K562 (cell line): ENCODE data around the gene TOM1L2. TPM values are rescaled to one million over a fixed set of nuclear protein-coding genes. Genes with fewer than 3 reads are reported as not detected.

Experiments used
- ATAC-seq: fragments of 200-7000 bp; cut with Tn5 transposase; 3 replicates; pipeline ENCODE4 v1.9.1; 2020; ENCODE audit warnings: moderate library complexity
- BruUV-seq: library from RNA; stranded (reverse); fragments of 400-500 nt; replicated peaks from 2 replicates; lab custom pipeline; 2021; lab: Mats Ljungman, UMichigan
- CTCF ChIA-PET: fragments of 300-600 bp; formaldehyde crosslinking; extraction: SDS; loops from one replicate; lab custom pipeline; 2021; ENCODE audit warnings: low intra/inter-chr PET ratio; lab: Yijun Ruan, JAX
- POLR2A ChIA-PET: fragments of 300-600, 350-650 bp; sonication (Branson Sonifier 250); formaldehyde crosslinking; extraction: SDS; loops from one replicate; lab custom pipeline; 2021; ENCODE audit warnings: antibody characterized with exemption, inconsistent platforms; lab: Yijun Ruan, JAX
- DNase-seq, 4 experiments: peaks; one replicate each; pipeline versions ENCODE4 v3.0.0 to v3.0.0-alpha.2; 2011 to 2018; ENCODE audit warnings: low spot score in 3 of 4, mixed read lengths in 3 of 4; ENCODE audit errors: extremely low read depth in 1 of 4
- FAIRE-seq: peaks from 2 replicates; lab custom pipeline; 2011; peaks lifted over from hg19 to GRCh38; lab: Jason Lieb, UNC
- H2AFZ ChIP-seq: 2 replicates; pipeline ENCODE4 v1.6.0; 2011; ENCODE audit warnings: low read depth, low read length, control low read depth, inconsistent platforms
- H3K27ac ChIP-seq: fragments of 200-600 bp; 3 replicates; pipeline ENCODE4 v1.8.0; 2011; ENCODE audit warnings: low read depth, mild to moderate bottlenecking, control low read depth, inconsistent platforms, low read length, moderate library complexity, mixed read lengths; ENCODE audit errors: extremely low read depth
- H3K27me3 ChIP-seq, 2 experiments: fragments of 300-600 bp in 1 of 2; 2 replicates in 1 of 2; 3 replicates in 1 of 2; pipeline versions ENCODE4 v1.6.0 to v1.8.0; 2011; ENCODE audit warnings: inconsistent platforms in 2 of 2, low read length in 2 of 2, mild to moderate bottlenecking in 1 of 2, mixed read lengths in 1 of 2, moderate library complexity in 1 of 2; ENCODE audit not compliant: control insufficient read depth in 2 of 2, insufficient read depth in 2 of 2
- H3K36me3 ChIP-seq: fragments of 300-600 bp; 3 replicates; pipeline ENCODE4 v1.8.0; 2011; ENCODE audit warnings: mild to moderate bottlenecking, low read length, inconsistent platforms; ENCODE audit not compliant: control insufficient read depth, insufficient read depth
- H3K4me1 ChIP-seq, 2 experiments: fragments of 200-600 bp in 1 of 2; replicated peaks in 1 of 2; 2 replicates in 1 of 2; 3 replicates in 1 of 2; pipeline versions ENCODE4 v1.5.1 to v1.8.0; 2011; ENCODE audit warnings: inconsistent platforms in 2 of 2, low read length in 2 of 2, mild to moderate bottlenecking in 1 of 2, mixed read lengths in 1 of 2, moderate library complexity in 1 of 2; ENCODE audit not compliant: control insufficient read depth in 2 of 2, insufficient read depth in 2 of 2
- H3K4me2 ChIP-seq: 2 replicates; pipeline ENCODE4 v1.6.1; 2011; ENCODE audit warnings: low read length, control low read depth, inconsistent platforms, mixed read lengths; ENCODE audit not compliant: insufficient read depth
- H3K4me3 ChIP-seq: fragments of 200-600 bp; sonication (generic), shearing (Covaris generic); 2 replicates; pipeline ENCODE4 v1.5.1; 2016; ENCODE audit warnings: control low read depth, inconsistent platforms
- H3K79me2 ChIP-seq: fragments of 200-600 bp; 3 replicates; pipeline ENCODE4 v1.8.0; 2011; ENCODE audit warnings: low read length, inconsistent platforms; ENCODE audit not compliant: control insufficient read depth, insufficient read depth
- H3K9ac ChIP-seq, 2 experiments: 2 replicates each; pipeline versions ENCODE4 v1.6.0 to v1.6.1; 2011; ENCODE audit warnings: low read depth in 2 of 2, low read length in 2 of 2, control low read depth in 1 of 2, inconsistent platforms in 1 of 2, mild to moderate bottlenecking in 1 of 2, mixed read lengths in 1 of 2; ENCODE audit not compliant: insufficient read depth in 1 of 2
- H3K9me1 ChIP-seq: one replicate; pipeline ENCODE4 v1.6.0; 2011; ENCODE audit warnings: inconsistent platforms, mild to moderate bottlenecking, low read length, moderate library complexity; ENCODE audit not compliant: control insufficient read depth, insufficient read depth
- H3K9me3 ChIP-seq: replicated peaks from 2 replicates; pipeline ENCODE4 v1.5.1; 2011; ENCODE audit warnings: low read depth, low read length, inconsistent platforms; ENCODE audit not compliant: control insufficient read depth, insufficient read depth
- H4K20me1 ChIP-seq: replicated peaks from 2 replicates; pipeline ENCODE4 v1.6.1; 2011; ENCODE audit warnings: low read length, inconsistent platforms, mixed read lengths; ENCODE audit not compliant: control insufficient read depth, insufficient read depth
- BCLAF1 ChIP-seq, 2 experiments: fragments of 450-650 bp in 1 of 2; IDR thresholded peaks; 2 replicates each; pipeline ENCODE4 v1.6.1; 2011 to 2017; ENCODE audit warnings: low read depth in 2 of 2, antibody characterized with exemption in 1 of 2, borderline replicate concordance in 1 of 2, low read length in 1 of 2, mild to moderate bottlenecking in 1 of 2, mixed read lengths in 1 of 2; ENCODE audit not compliant: control insufficient read depth in 1 of 2
- FOXP1 ChIP-seq: sonication (generic); formaldehyde crosslinking; IDR thresholded peaks from 2 replicates; pipeline ENCODE4 v1.8.0; 2022; ENCODE audit warnings: mild to moderate bottlenecking, missing genetic modification reagents
- GTF3C2 ChIP-seq: IDR thresholded peaks from 3 replicates; pipeline ENCODE4 v1.6.1; 2011; ENCODE audit warnings: borderline replicate concordance, mild to moderate bottlenecking, moderate library complexity; ENCODE audit not compliant: insufficient read length; ENCODE audit errors: extremely low read depth
- HNRNPLL ChIP-seq: fragments of 200-400 bp; formaldehyde crosslinking; IDR thresholded peaks from 2 replicates; pipeline ENCODE4 v1.6.1; 2017; ENCODE audit warnings: low read length, low read depth, mild to moderate bottlenecking; ENCODE audit not compliant: poor library complexity, severe bottlenecking
- KDM5B ChIP-seq: fragments of 200-600 bp; sonication (generic); IDR thresholded peaks from 2 replicates; pipeline ENCODE4 v1.6.1; 2012; ENCODE audit warnings: low read depth, mild to moderate bottlenecking, moderate library complexity, low read length, control low read depth, inconsistent platforms; ENCODE audit not compliant: insufficient replicate concordance
- RAD51 ChIP-seq: fragments of 450-650 bp; IDR thresholded peaks from 2 replicates; pipeline ENCODE4 v1.7.1; 2016; ENCODE audit warnings: low read depth, mild to moderate bottlenecking, borderline replicate concordance
- RBM15 ChIP-seq: fragments of 200-400 bp; formaldehyde crosslinking; IDR thresholded peaks from 2 replicates; pipeline ENCODE4 v1.6.1; 2018; ENCODE audit warnings: mild to moderate bottlenecking, low read length, moderate library complexity; ENCODE audit not compliant: insufficient read depth
- RNF219 ChIP-seq: fragments of 250-450 bp; sonication (Bioruptor Pico); IDR thresholded peaks from 2 replicates; pipeline ENCODE4 v1.5.0; 2022; ENCODE audit warnings: mild to moderate bottlenecking
- SOX6 ChIP-seq: fragments of 450-650 bp; IDR thresholded peaks from 2 replicates; pipeline ENCODE4 v1.6.1; 2014; ENCODE audit warnings: mild to moderate bottlenecking
- YBX1 ChIP-seq: fragments of 450-650 bp; IDR thresholded peaks from 2 replicates; pipeline ENCODE4 v1.7.1; 2016; ENCODE audit warnings: mild to moderate bottlenecking
- ZNF639 ChIP-seq, 2 experiments: fragments of 200-800 bp in 1 of 2; sonication (Bioruptor generic) in 1 of 2; sonication (generic) in 1 of 2; formaldehyde crosslinking in 1 of 2; IDR thresholded peaks in 1 of 2; conservative IDR thresholded peaks in 1 of 2; 2 replicates each; pipeline versions ENCODE4 v1.5.0 to v1.6.1; 2016 to 2020; ENCODE audit warnings: missing compliant biosample characterization in 1 of 2, missing genetic modification characterization in 1 of 2, missing genetic modification reagents in 1 of 2
- WGBS: fragments of 100-300 bp; shearing (Covaris generic); methylation state at CpG from one replicate; pipeline ENCODE4 v1.1.6; 2016; ENCODE audit warnings: low coverage, mixed read lengths; ENCODE audit not compliant: insufficient coverage; ENCODE audit errors: missing lambda C conversion rate; 5-methylcytosine and 5-hydroxymethylcytosine counted together
- in situ Hi-C: fragments of 300-500 bp; cut with MboI; formaldehyde crosslinking; loops from 4 replicates; pipeline ENCODE4 v1.15.0; 2018; ENCODE audit warnings: inconsistent platforms, mixed read lengths
- intact Hi-C: fragments of 100-400 bp; cut with micrococcal nuclease; formaldehyde crosslinking; loops from 2 replicates; pipeline ENCODE4 v1.14.2; 2022
- polyA plus RNA-seq, 8 experiments: library from polyadenylated mRNA; depleted of rRNA in 4 of 8; stranded (reverse) in 5 of 8; unstranded in 3 of 8; fragments of >200 nt; fragmentation: Nextera tagmentation in 2 of 8; fragmentation: Illumina TruSeq in 1 of 8; extraction: Ambion mirVana in 2 of 8; extraction: Trizol in 1 of 8; gene quantifications; 2 replicates each; pipeline versions ENCODE4 v1.2.1 to v1.2.3, GENCODE V29; 2011 to 2014; ENCODE audit warnings: inconsistent platforms in 1 of 8, missing spikeins in 1 of 8
- total RNA-seq, 7 experiments: library from RNA; depleted of rRNA in 6 of 7; stranded (reverse); fragments of >200 nt in 6 of 7; fragmentation: Illumina TruSeq in 2 of 7; extraction: Trizol in 2 of 7; gene quantifications; 2 replicates each; pipeline versions ENCODE4 v1.2.1 to v1.2.3, GENCODE V29; 2011 to 2021; ENCODE audit warnings: low replicate concordance in 1 of 7

The TOM1L2 gene
- total and polyA plus RNA-seq, 9 of the 15 experiments (the other 6 are each of a cell fraction or from before 2014, with no cell fraction given), result 0.07 to 6.0 (median 2.5) TPM

- Histone ChIP-seq H3K9me3 (no peaks in the 10 kb centered on the region), H3K9ac (no peak overlapping the region), H3K4me1 (peaks cover 0 to 3% of the 10 kb centered on the region in 2 experiments; a peak in 1 of 5 replicates), H3K4me2 (no peak overlapping the region), H3K27ac (no peak overlapping the region), H3K27me3 (no peaks in the 10 kb centered on the region), H3K36me3 (no peaks in the 10 kb centered on the region), H2AFZ (no peak overlapping the region), H3K79me2 (no peaks in the 10 kb centered on the region), H3K4me3 (no peak overlapping the region), H4K20me1 (no peaks in the 10 kb centered on the region; the same call in 1 of the 2 replicates), H3K9me1 (no peaks in the 10 kb centered on the region)
- in situ Hi-C loops (no loop called here), intact Hi-C loops (no loop called here)
- WGBS, result 48% methylated on average over 4 of the region's 4 CpGs
- ChIA-PET CTCF (no interaction called here), POLR2A (no interaction called here)
- no peak for ATAC-seq
- BruUV-seq, result no TSS peak
- no peak for FAIRE-seq
- DNase-seq, result no peak
- no peak for TF ChIP-seq FOXP1 (CRISPR knock-in tag)
- TF ChIP-seq SOX6, result no peak
- no peak for TF ChIP-seq KDM5B
- TF ChIP-seq ZNF639 (CRISPR knock-in tag; conservative IDR thresholded peaks at IDR 0.05 in 1 of 2, IDR thresholded peaks at IDR 0.05 in 1 of 2), result no peak
- TF ChIP-seq RBM15, result no peak
- TF ChIP-seq BCLAF1 (IDR thresholded peaks at IDR 0.05; ENCODE audit: borderline replicate concordance in 1 of 2, control insufficient read depth in 1 of 2, low read depth in 2 of 2, low read length in 1 of 2), result no peak
- TF ChIP-seq HNRNPLL, result no peak
- no peak for TF ChIP-seq RNF219 (CRISPR knock-in tag)
- no peak for TF ChIP-seq RAD51
- TF ChIP-seq YBX1, result no peak
- no peak for TF ChIP-seq GTF3C2
Observed at GRCh38 chr17:17963066-17963465, 9.1 kb downstream of the TOM1L2 start.
